ENCODE data around the gene APEX2.
"Not testable (repeated sequence)": the region's sequence is repeated elsewhere in the genome, so short reads cannot be mapped to it uniquely, and the experiment has no call there.

APEX2 gene

GRCh38 chrX:54999717-55000598, at the start of gene APEX2:
Gene APEX2 (plus strand): TSS chrX:55000363. CDS start chrX:55000423, 60 bp downstream.
- DNase-seq (ENCODE audit: insufficient read length, low spot score) (peak; percentile 52), FAIRE-seq (peak; percentile 99)

GRCh38 chrX:54950730-54951375, 49.3 kb upstream of the APEX2 start:
- no peak for DNase-seq (ENCODE audit: insufficient read length, low spot score)
- no peak for FAIRE-seq

GRCh38 chrX:54961750-54962149, 38.4 kb upstream of the APEX2 start:
- FAIRE-seq: no peak
- DNase-seq (ENCODE audit: insufficient read length, low spot score): no peak

- FAIRE-seq (no peak), DNase-seq (ENCODE audit: insufficient read length, low spot score) (no peak)
These were observed 35.2 kb upstream of the APEX2 start for GRCh38 chrX:54964766-54965497.

- FAIRE-seq (no peak), DNase-seq (ENCODE audit: insufficient read length, low spot score) (no peak)
These were observed 22.8 kb upstream of the APEX2 start for GRCh38 chrX:54977387-54977786.

- DNase-seq (ENCODE audit: insufficient read length, low spot score): no peak
- no peak for FAIRE-seq
These were observed 21.7 kb upstream of the APEX2 start for GRCh38 chrX:54978448-54978847.

GRCh38 chrX:54979432-54979831, 20.7 kb upstream of the APEX2 start:
- no peak for DNase-seq (ENCODE audit: insufficient read length, low spot score)
- no peak for FAIRE-seq

GRCh38 chrX:54980334-54980733, 19.8 kb upstream of the APEX2 start:
- no peak for DNase-seq (ENCODE audit: insufficient read length, low spot score)
- no peak for FAIRE-seq

GRCh38 chrX:54983306-54983705, 16.9 kb upstream of the APEX2 start:
- not testable (repeated sequence) for DNase-seq (ENCODE audit: insufficient read length, low spot score); FAIRE-seq

- FAIRE-seq (no peak), DNase-seq (ENCODE audit: insufficient read length, low spot score) (no peak)
These were observed 8.5 kb upstream of the APEX2 start for GRCh38 chrX:54991706-54992105.

- DNase-seq (ENCODE audit: insufficient read length, low spot score) (no peak), FAIRE-seq (no peak)
These were observed 7.1 kb upstream of the APEX2 start for GRCh38 chrX:54992911-54993622.

GRCh38 chrX:54994099-54994498, 6.1 kb upstream of the APEX2 start, which contains the start of gene PFKFB1:
Gene PFKFB1 (minus strand): TSS chrX:54994188. CDS start chrX:54994007, 181 bp downstream.
- DNase-seq (ENCODE audit: insufficient read length, low spot score) (no peak), FAIRE-seq (no peak)

GRCh38 chrX:54994668-54995351, 5.4 kb upstream of the APEX2 start:
- FAIRE-seq (peak; percentile 75), DNase-seq (ENCODE audit: insufficient read length, low spot score) (no peak)

- FAIRE-seq: no peak
- DNase-seq (ENCODE audit: insufficient read length, low spot score): no peak
These were observed 4.5 kb upstream of the APEX2 start for GRCh38 chrX:54995621-54996020.

- DNase-seq (ENCODE audit: insufficient read length, low spot score) (no peak), FAIRE-seq (no peak)
These were observed 4.1 kb downstream of the APEX2 start for GRCh38 chrX:55004231-55004630.

- no peak for FAIRE-seq
- no peak for DNase-seq (ENCODE audit: insufficient read length, low spot score)
These were observed 5.1 kb downstream of the APEX2 start for GRCh38 chrX:55005256-55005655.

GRCh38 chrX:55006827-55007621, 6.9 kb downstream of the APEX2 start:
- DNase-seq (ENCODE audit: insufficient read length, low spot score) (no peak), FAIRE-seq (no peak)

- DNase-seq (ENCODE audit: insufficient read length, low spot score) (no peak), FAIRE-seq (no peak)
These were observed 7.5 kb downstream of the APEX2 start for GRCh38 chrX:55007656-55008055.

Data from GM19239 (cell line).